Measurements from ENCODE around the gene LDLRAP1. TPM values are rescaled to one million over a fixed set of nuclear protein-coding genes. Genes with fewer than 3 reads are reported as not detected.

Gene LDLRAP1
- total RNA-seq, 1 experiment from 2014 or later: 14.5 TPM

DNA sequence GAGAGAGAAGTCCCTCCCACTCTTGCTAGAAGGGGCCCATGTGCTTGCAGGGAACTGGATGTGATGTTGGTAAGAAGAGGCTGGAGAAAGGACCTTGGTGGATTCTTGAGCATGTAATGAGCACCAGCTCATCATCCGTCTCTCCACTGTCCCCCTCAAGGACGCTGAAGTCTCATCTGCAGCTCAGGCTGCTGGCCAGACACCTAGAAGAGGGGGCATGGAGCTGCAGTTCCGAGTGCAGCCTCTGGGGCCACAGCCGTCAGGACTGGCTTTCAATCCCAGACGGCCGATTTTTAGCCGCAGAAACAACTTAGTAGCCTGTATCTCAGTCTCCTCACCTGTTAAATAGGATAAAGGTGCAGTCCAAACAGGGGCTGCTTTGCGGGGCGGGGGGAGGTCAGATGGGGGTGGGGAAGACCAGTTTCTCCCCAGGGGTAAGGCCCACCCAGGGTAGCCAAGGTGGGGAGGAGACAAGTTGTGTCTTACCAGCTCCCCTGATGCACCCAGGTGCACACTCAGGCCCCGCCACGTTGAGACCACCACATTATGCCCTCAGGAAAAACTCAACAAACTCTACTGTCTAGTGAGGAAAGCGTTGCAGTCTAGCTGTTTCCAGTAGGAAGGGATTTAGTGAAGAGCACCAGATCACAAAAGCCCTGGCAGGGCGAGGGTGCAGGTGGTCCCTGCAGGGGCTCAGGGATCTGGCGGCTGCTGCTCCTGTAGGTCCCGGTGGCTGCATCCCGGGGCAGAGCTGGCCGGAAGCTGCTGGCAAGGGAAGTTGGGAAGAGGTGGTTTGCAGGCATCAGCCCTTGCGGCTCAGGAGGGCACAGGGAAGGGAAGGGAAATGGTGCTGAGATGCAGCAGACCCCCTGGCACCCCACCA is 29.5 kb downstream of the LDLRAP1 start:
- Mint-ChIP-seq H3K4me1 (ENCODE audit: low read depth, unreplicated experiment) (peaks cover 25% of the 10 kb centered on the region), H3K9me3 (ENCODE audit: unreplicated experiment) (no peaks in the 10 kb centered on the region), H3K27me3 (ENCODE audit: insufficient read depth, unreplicated experiment) (no peaks in the 10 kb centered on the region), H3K36me3 (ENCODE audit: insufficient read depth, unreplicated experiment) (peaks cover 18% of the 10 kb centered on the region), H3K4me3 (ENCODE audit: unreplicated experiment) (peak overlapping the region; percentile 44), H3K27ac (ENCODE audit: unreplicated experiment) (peak overlapping the region; percentile 87)
- no peaks in the 10 kb centered on the region for H3K27me3 ChIP-seq (replicated peaks; ENCODE audit: control insufficient read depth, insufficient read depth, low read length)
- H3K9me3 ChIP-seq: no peaks in the 10 kb centered on the region
- no peak overlapping the region for H3K4me3 ChIP-seq (ENCODE audit: low read depth, low read length)
- no TSS peak for BruUV-seq (replicated peaks)
- intact Hi-C loops (cut with micrococcal nuclease; ENCODE audit: unreplicated experiment): loop anchor here (2.0 kb wide), 1 partner anchor 16 kb away; no protein-coding TSS in a partner anchor
- peaks cover 36% of the 10 kb centered on the region for H3K4me1 ChIP-seq
- peak; percentile 75 to 77 for DNase-seq
- TF ChIP-seq, protein P1, sequence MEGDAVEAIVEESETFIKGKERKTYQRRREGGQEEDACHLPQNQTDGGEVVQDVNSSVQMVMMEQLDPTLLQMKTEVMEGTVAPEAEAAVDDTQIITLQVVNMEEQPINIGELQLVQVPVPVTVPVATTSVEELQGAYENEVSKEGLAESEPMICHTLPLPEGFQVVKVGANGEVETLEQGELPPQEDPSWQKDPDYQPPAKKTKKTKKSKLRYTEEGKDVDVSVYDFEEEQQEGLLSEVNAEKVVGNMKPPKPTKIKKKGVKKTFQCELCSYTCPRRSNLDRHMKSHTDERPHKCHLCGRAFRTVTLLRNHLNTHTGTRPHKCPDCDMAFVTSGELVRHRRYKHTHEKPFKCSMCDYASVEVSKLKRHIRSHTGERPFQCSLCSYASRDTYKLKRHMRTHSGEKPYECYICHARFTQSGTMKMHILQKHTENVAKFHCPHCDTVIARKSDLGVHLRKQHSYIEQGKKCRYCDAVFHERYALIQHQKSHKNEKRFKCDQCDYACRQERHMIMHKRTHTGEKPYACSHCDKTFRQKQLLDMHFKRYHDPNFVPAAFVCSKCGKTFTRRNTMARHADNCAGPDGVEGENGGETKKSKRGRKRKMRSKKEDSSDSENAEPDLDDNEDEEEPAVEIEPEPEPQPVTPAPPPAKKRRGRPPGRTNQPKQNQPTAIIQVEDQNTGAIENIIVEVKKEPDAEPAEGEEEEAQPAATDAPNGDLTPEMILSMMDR (IDR thresholded peaks at IDR 0.05; ENCODE audit: insufficient read depth in 1 of 2, low read depth in 1 of 2, low read length in 1 of 2, severe bottlenecking in 1 of 2, unreplicated experiment in 1 of 2): peak; percentile 57 to 66
- ChIA-PET CTCF (interaction anchor here (0.6 to 2.3 kb wide), 7 partner anchors 17 to 1843 kb away, joined by 3 to 9 read pairs (median 5); no protein-coding TSS in a partner anchor), POLR2A (interaction anchor here (0.8 to 1.5 kb wide), 3 partner anchors 43 to 325 kb away, joined by 3 to 9 read pairs (median 3); partner anchors contain the start of gene RSRP1)
- no peaks in the 10 kb centered on the region for H3K36me3 ChIP-seq (ENCODE audit: control insufficient read depth, insufficient read depth, low read length)

DNA sequence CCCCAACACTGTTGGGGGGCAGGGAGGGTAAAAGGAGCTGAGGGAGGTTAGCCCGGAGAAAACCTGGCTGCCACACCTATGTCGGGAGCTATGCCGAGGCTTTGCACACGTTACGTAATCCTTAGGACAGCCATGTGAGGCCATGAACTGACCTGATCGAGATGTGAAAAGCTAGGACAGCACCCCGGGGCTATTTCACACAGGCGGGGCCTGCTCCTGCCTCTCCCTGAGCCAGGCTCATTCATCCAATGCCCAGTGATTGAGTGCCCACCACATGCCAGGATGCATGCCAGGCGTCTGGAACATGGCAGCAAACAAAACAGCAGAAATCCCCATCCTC is 30.2 kb downstream of the LDLRAP1 start:
- Mint-ChIP-seq H3K27me3 (ENCODE audit: insufficient read depth, unreplicated experiment) (no peaks in the 10 kb centered on the region), H3K4me1 (ENCODE audit: low read depth, unreplicated experiment) (peaks cover 19% of the 10 kb centered on the region), H3K9me3 (ENCODE audit: unreplicated experiment) (no peaks in the 10 kb centered on the region), H3K4me3 (ENCODE audit: unreplicated experiment) (peak overlapping the region; percentile 44), H3K27ac (ENCODE audit: unreplicated experiment) (peak overlapping the region; percentile 87), H3K36me3 (ENCODE audit: insufficient read depth, unreplicated experiment) (peaks cover 15% of the 10 kb centered on the region)
- intact Hi-C loops (cut with micrococcal nuclease; ENCODE audit: unreplicated experiment): loop anchor here (2.0 kb wide), 1 partner anchor 15 kb away; no protein-coding TSS in a partner anchor
- Histone ChIP-seq H3K4me1 (peaks cover 30% of the 10 kb centered on the region), H3K4me3 (ENCODE audit: low read depth, low read length) (no peak overlapping the region), H3K9me3 (no peaks in the 10 kb centered on the region), H3K36me3 (ENCODE audit: control insufficient read depth, insufficient read depth, low read length) (no peaks in the 10 kb centered on the region), H3K27me3 (replicated peaks; ENCODE audit: control insufficient read depth, insufficient read depth, low read length) (no peaks in the 10 kb centered on the region)
- TF ChIP-seq, protein P1 (IDR thresholded peaks at IDR 0.05; ENCODE audit: insufficient read depth in 1 of 2, low read depth in 1 of 2, low read length in 1 of 2, severe bottlenecking in 1 of 2, unreplicated experiment in 1 of 2): no peak
- CTCF ChIA-PET: interaction anchor here (0.6 to 1.5 kb wide), 5 partner anchors 16 to 1843 kb away, joined by 3 to 8 read pairs (median 4); no protein-coding TSS in a partner anchor
- BruUV-seq (replicated peaks): no TSS peak
- POLR2A ChIA-PET: interaction anchor here (0.5 to 1.5 kb wide), 2 partner anchors 326 to 829 kb away, joined by 3 read pairs; partner anchors contain the start of genes CLIC4 and RSRP1
- peak; percentile 82 to 93 for DNase-seq

DNA sequence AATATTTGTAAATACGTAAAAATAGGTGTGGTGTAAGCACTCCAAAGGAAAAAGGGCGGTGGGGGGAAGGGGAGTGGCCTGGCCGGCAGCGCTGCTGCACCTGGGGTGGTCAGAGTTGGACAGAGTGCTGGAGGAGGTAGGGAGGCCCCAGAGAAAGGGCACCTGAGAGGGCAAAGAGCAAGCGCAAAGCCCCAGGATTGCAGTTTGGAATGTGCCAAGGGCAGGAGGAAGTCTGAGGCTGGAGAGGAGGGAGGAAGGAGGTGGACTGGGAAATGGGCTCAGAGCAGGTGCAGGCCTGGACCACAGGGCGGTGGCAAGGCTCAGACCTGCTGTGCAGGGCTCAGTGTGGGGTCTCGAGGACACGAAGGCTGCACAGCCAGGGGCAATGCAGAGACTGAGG is 30.6 kb downstream of the LDLRAP1 start:
- peak overlapping the region; percentile 87 for H3K27ac Mint-ChIP-seq (ENCODE audit: unreplicated experiment)
- H3K27me3 Mint-ChIP-seq (ENCODE audit: insufficient read depth, unreplicated experiment): no peaks in the 10 kb centered on the region
- BruUV-seq (replicated peaks): no TSS peak

More for the DNA sequence above, 30.6 kb downstream of the LDLRAP1 start:
- H3K4me1 ChIP-seq: peaks cover 26% of the 10 kb centered on the region
- peaks cover 15% of the 10 kb centered on the region for H3K36me3 Mint-ChIP-seq (ENCODE audit: insufficient read depth, unreplicated experiment)
- H3K9me3 Mint-ChIP-seq (ENCODE audit: unreplicated experiment): no peaks in the 10 kb centered on the region
- no peaks in the 10 kb centered on the region for H3K36me3 ChIP-seq (ENCODE audit: control insufficient read depth, insufficient read depth, low read length)
- peak overlapping the region; percentile 44 for H3K4me3 Mint-ChIP-seq (ENCODE audit: unreplicated experiment)
- H3K4me3 ChIP-seq (ENCODE audit: low read depth, low read length): no peak overlapping the region
- intact Hi-C loops (cut with micrococcal nuclease; ENCODE audit: unreplicated experiment): loop anchor here (2.0 kb wide), 1 partner anchor 15 kb away; no protein-coding TSS in a partner anchor
- peaks cover 19% of the 10 kb centered on the region for H3K4me1 Mint-ChIP-seq (ENCODE audit: low read depth, unreplicated experiment)
- no peaks in the 10 kb centered on the region for H3K27me3 ChIP-seq (replicated peaks; ENCODE audit: control insufficient read depth, insufficient read depth, low read length)
- CTCF ChIA-PET: interaction anchor here (0.8 to 1.5 kb wide), 4 partner anchors 16 to 121 kb away, joined by 4 to 8 read pairs (median 4); no protein-coding TSS in a partner anchor
- POLR2A ChIA-PET: interaction anchor here (0.5 to 1.5 kb wide), 2 partner anchors 326 to 829 kb away, joined by 3 read pairs; partner anchors contain the start of genes CLIC4 and RSRP1
- TF ChIP-seq, protein P1 (IDR thresholded peaks at IDR 0.05; ENCODE audit: insufficient read depth in 1 of 2, low read depth in 1 of 2, low read length in 1 of 2, severe bottlenecking in 1 of 2, unreplicated experiment in 1 of 2): no peak
- peak; percentile 84 to 88 for DNase-seq
- no peaks in the 10 kb centered on the region for H3K9me3 ChIP-seq

Measured in Caco-2 (cell line).